ENCODE data around the gene EXOC3. TPM values are rescaled to one million over a fixed set of nuclear protein-coding genes. Genes with fewer than 3 reads are reported as not detected.

The EXOC3 gene
- total RNA-seq, 2 experiments from 2014 or later = 31.0 to 58.2 TPM

DNA sequence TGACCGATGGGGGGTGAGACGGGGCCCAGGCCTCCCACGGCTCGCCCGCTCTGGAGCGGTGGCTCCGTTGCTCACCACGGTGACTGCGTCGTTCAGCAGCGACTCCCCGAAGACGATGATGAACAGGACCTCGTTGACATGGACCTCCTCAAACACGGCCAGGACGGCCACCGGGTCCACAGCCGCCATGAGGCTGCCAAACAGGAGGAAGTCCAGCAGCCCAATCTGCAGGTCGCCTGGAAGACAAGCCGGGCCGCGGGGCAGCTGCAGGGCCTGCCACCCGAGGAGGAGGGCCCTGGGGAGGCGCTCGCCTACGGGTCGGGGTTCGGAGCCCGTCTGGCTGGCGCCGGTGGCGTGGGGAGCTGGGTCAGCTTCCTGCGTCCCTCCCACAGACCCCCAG, 45.3 kb downstream of the EXOC3 start:
- ChIA-PET POLR2A (no interaction called here), CTCF (ENCODE audit: unreplicated experiment) (no interaction called here)
- H2AFZ ChIP-seq (ENCODE audit: low read length) = no peak overlapping the region
- no peaks in the 10 kb centered on the region for H3K9me3 ChIP-seq (ENCODE audit: low read length)
- no peaks in the 10 kb centered on the region for H3K36me3 ChIP-seq (ENCODE audit: insufficient read depth, low read length)
- BruUV-seq (replicated peaks) = no TSS peak
- TF ChIP-seq, protein P1, sequence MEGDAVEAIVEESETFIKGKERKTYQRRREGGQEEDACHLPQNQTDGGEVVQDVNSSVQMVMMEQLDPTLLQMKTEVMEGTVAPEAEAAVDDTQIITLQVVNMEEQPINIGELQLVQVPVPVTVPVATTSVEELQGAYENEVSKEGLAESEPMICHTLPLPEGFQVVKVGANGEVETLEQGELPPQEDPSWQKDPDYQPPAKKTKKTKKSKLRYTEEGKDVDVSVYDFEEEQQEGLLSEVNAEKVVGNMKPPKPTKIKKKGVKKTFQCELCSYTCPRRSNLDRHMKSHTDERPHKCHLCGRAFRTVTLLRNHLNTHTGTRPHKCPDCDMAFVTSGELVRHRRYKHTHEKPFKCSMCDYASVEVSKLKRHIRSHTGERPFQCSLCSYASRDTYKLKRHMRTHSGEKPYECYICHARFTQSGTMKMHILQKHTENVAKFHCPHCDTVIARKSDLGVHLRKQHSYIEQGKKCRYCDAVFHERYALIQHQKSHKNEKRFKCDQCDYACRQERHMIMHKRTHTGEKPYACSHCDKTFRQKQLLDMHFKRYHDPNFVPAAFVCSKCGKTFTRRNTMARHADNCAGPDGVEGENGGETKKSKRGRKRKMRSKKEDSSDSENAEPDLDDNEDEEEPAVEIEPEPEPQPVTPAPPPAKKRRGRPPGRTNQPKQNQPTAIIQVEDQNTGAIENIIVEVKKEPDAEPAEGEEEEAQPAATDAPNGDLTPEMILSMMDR (conservative IDR thresholded peaks at IDR 0.05; ENCODE audit: low read length) = no peak
- no peak for TF ChIP-seq EZH2phosphoT487 (IDR thresholded peaks at IDR 0.05; ENCODE audit: borderline replicate concordance, low read depth, low read length)
- intact Hi-C loops (cut with micrococcal nuclease; ENCODE audit: unreplicated experiment) = no loop called here
- H3K4me3 ChIP-seq (ENCODE audit: low read depth, low read length, poor library complexity, severe bottlenecking) = no peak overlapping the region
- H3K9me2 ChIP-seq (ENCODE audit: insufficient read depth, low read length) = no peaks in the 10 kb centered on the region
- DNase-seq (ENCODE audit: low spot score) = no peak
- H3K27ac ChIP-seq (ENCODE audit: low read depth, low read length, poor library complexity, severe bottlenecking) = no peak overlapping the region
- no peaks in the 10 kb centered on the region for H3K4me1 ChIP-seq (ENCODE audit: insufficient read depth, low read length, poor library complexity, severe bottlenecking)
- H4K20me1 ChIP-seq (ENCODE audit: insufficient read depth, low read length) = no peaks in the 10 kb centered on the region
- no peak overlapping the region for H3K4me2 ChIP-seq (ENCODE audit: low read length)
- no peaks in the 10 kb centered on the region for H3K79me2 ChIP-seq (ENCODE audit: insufficient read depth, low read depth, low read length)

DNA sequence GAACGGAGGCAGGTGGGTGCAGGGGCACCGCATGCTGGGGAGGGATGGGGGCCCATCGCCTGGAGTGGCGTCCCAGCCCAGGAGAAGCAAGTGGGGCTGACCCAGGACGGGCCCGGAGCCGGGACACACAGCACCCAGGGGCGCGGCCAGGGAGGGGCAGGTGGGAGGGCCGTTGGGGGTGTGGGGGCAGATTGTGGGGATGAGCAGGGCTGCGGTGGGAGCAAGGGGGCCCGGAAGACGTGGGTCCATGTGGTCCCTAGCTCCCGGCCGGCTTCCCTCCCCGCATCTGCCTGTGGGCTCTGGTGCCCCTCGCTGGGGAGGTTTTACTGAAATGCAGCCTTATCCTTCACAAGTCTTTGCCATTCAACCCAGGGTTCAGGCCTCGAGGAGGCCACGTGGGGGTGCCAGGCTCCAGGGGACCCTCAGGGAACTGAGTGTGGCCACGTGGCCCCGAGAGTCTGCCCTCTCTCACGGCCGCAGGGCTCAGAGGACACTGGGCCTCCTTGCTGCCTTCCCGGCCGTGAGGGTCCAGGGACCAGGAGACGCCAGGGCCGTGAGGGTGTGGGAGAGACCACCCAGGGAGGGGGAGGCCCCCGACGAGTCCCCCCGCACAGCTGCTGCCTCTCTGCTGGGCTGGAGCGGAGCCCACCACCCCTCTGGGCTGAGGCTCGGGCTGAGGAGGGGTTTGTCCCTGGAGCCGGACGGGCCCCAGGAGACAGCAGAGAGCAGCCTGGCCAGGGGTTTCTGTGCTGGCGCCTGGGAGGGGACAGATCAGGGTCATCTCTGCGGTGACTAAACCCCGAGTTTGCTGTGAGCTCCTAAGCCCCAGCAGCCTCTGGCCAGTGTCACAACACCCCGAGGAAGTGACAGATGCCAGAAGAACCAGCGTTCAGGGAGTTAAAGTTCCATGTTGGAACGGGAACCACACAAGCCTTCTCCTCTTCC, 46.0 kb downstream of the EXOC3 start:
- TF ChIP-seq, protein P1 (conservative IDR thresholded peaks at IDR 0.05; ENCODE audit: low read length) = no peak
- no peak for TF ChIP-seq EZH2phosphoT487 (IDR thresholded peaks at IDR 0.05; ENCODE audit: borderline replicate concordance, low read depth, low read length)
- intact Hi-C loops (cut with micrococcal nuclease; ENCODE audit: unreplicated experiment) = no loop called here
- no peak for DNase-seq (ENCODE audit: low spot score)
- BruUV-seq (replicated peaks) = no TSS peak
- Histone ChIP-seq H3K4me2 (ENCODE audit: low read length) (no peak overlapping the region), H3K79me2 (ENCODE audit: insufficient read depth, low read depth, low read length) (no peaks in the 10 kb centered on the region), H3K27ac (ENCODE audit: low read depth, low read length, poor library complexity, severe bottlenecking) (no peak overlapping the region), H3K36me3 (ENCODE audit: insufficient read depth, low read length) (no peaks in the 10 kb centered on the region), H2AFZ (ENCODE audit: low read length) (no peak overlapping the region), H4K20me1 (ENCODE audit: insufficient read depth, low read length) (no peaks in the 10 kb centered on the region), H3K9me2 (ENCODE audit: insufficient read depth, low read length) (no peaks in the 10 kb centered on the region), H3K4me1 (ENCODE audit: insufficient read depth, low read length, poor library complexity, severe bottlenecking) (no peaks in the 10 kb centered on the region), H3K4me3 (ENCODE audit: low read depth, low read length, poor library complexity, severe bottlenecking) (no peak overlapping the region), H3K9me3 (ENCODE audit: low read length) (no peaks in the 10 kb centered on the region)
- ChIA-PET POLR2A (no interaction called here), CTCF (ENCODE audit: unreplicated experiment) (no interaction called here)

GRCh38 chr5:489689-490080, 46.7 kb downstream of the EXOC3 start:
- Histone ChIP-seq H3K36me3 (ENCODE audit: insufficient read depth, low read length) (no peaks in the 10 kb centered on the region), H3K9me3 (ENCODE audit: low read length) (no peaks in the 10 kb centered on the region), H3K79me2 (ENCODE audit: insufficient read depth, low read depth, low read length) (no peaks in the 10 kb centered on the region), H3K9me2 (ENCODE audit: insufficient read depth, low read length) (no peaks in the 10 kb centered on the region), H3K4me3 (ENCODE audit: low read depth, low read length, poor library complexity, severe bottlenecking) (no peak overlapping the region), H3K4me2 (ENCODE audit: low read length) (no peak overlapping the region), H2AFZ (ENCODE audit: low read length) (no peak overlapping the region), H4K20me1 (ENCODE audit: insufficient read depth, low read length) (no peaks in the 10 kb centered on the region), H3K4me1 (ENCODE audit: insufficient read depth, low read length, poor library complexity, severe bottlenecking) (no peaks in the 10 kb centered on the region), H3K27ac (ENCODE audit: low read depth, low read length, poor library complexity, severe bottlenecking) (no peak overlapping the region)
- TF ChIP-seq, protein P1 (conservative IDR thresholded peaks at IDR 0.05; ENCODE audit: low read length) = no peak
- no peak for TF ChIP-seq EZH2phosphoT487 (IDR thresholded peaks at IDR 0.05; ENCODE audit: borderline replicate concordance, low read depth, low read length)
- no TSS peak for BruUV-seq (replicated peaks)
- ChIA-PET CTCF (ENCODE audit: unreplicated experiment) (no interaction called here), POLR2A (no interaction called here)
- DNase-seq (ENCODE audit: low spot score) = no peak
- intact Hi-C loops (cut with micrococcal nuclease; ENCODE audit: unreplicated experiment) = no loop called here

Measured in OCI-LY7 (cell line).